ENCODE data around the gene LENG1.
A peak's percentile ranks its signal among the peaks of the same experiment; 100 is the strongest.

Gene LENG1

GRCh38 chr19:54191811-54192453 lies 32.4 kb upstream of the LENG1 start:
- H3K14ac ChIP-seq (ENCODE audit: low read length) = peak overlapping the region; percentile 83
- H2BK5ac ChIP-seq (ENCODE audit: low read depth, low read length, poor library complexity) = peak overlapping the region; percentile 67
- H3K36me3 ChIP-seq (ENCODE audit: control insufficient read depth in 1 of 2, insufficient read depth in 2 of 2, low read length in 2 of 2) = peaks cover 14 to 16% of the 10 kb centered on the region in 2 experiments
- peak overlapping the region; percentile 69 for H4K8ac ChIP-seq (ENCODE audit: low read depth, low read length)
- H4K12ac ChIP-seq (ENCODE audit: low read depth, low read length) = peak overlapping the region; percentile 19
- DNase-seq = no peak
- peak overlapping the region; percentile 59 for H3K18ac ChIP-seq (ENCODE audit: low read length)
- H2AK5ac ChIP-seq (ENCODE audit: low read length) = no peak overlapping the region
- peak overlapping the region; percentile 99 for H3K27ac ChIP-seq (ENCODE audit: low read depth, low read length)
- H3K4me2 ChIP-seq (ENCODE audit: low read length) = peak overlapping the region; percentile 67
- peaks cover 10% of the 10 kb centered on the region in 2 experiments for H3K4me1 ChIP-seq (ENCODE audit: control insufficient read depth in 1 of 2, insufficient read depth in 2 of 2, low read length in 2 of 2)
- WGBS (ENCODE audit: extremely low coverage, insufficient coverage, insufficient read length) = no CpG with 5 or more reads among the region's 19 CpGs
- H3K4ac ChIP-seq (ENCODE audit: low read depth, low read length) = peak overlapping the region; percentile 57
- no peak overlapping the region for H2BK12ac ChIP-seq (ENCODE audit: low read length)
- H3K9ac ChIP-seq (ENCODE audit: low read length) = peak overlapping the region; percentile 91
- H3K4me3 ChIP-seq (ENCODE audit: low read depth, low read length) = peak overlapping the region; percentile 95
- H2AFZ ChIP-seq (ENCODE audit: insufficient read depth, low read length, poor library complexity) = no peak overlapping the region
- no peak overlapping the region for H3K23ac ChIP-seq (ENCODE audit: low read length)
- H3K79me2 ChIP-seq (ENCODE audit: control insufficient read depth, insufficient read depth, low read length, poor library complexity) = peaks cover 26% of the 10 kb centered on the region
- no peak overlapping the region for H2BK120ac ChIP-seq (ENCODE audit: insufficient read depth, low read length, poor library complexity)
- H4K91ac ChIP-seq (ENCODE audit: low read depth, low read length) = peak overlapping the region; percentile 54
- H3K79me1 ChIP-seq (ENCODE audit: low read length) = peaks cover 27% of the 10 kb centered on the region
- H3K9me3 ChIP-seq (ENCODE audit: insufficient read depth, low read depth, low read length) = no peaks in the 10 kb centered on the region
- H3K27me3 ChIP-seq (ENCODE audit: insufficient read depth, low read length) = no peaks in the 10 kb centered on the region

DNA sequence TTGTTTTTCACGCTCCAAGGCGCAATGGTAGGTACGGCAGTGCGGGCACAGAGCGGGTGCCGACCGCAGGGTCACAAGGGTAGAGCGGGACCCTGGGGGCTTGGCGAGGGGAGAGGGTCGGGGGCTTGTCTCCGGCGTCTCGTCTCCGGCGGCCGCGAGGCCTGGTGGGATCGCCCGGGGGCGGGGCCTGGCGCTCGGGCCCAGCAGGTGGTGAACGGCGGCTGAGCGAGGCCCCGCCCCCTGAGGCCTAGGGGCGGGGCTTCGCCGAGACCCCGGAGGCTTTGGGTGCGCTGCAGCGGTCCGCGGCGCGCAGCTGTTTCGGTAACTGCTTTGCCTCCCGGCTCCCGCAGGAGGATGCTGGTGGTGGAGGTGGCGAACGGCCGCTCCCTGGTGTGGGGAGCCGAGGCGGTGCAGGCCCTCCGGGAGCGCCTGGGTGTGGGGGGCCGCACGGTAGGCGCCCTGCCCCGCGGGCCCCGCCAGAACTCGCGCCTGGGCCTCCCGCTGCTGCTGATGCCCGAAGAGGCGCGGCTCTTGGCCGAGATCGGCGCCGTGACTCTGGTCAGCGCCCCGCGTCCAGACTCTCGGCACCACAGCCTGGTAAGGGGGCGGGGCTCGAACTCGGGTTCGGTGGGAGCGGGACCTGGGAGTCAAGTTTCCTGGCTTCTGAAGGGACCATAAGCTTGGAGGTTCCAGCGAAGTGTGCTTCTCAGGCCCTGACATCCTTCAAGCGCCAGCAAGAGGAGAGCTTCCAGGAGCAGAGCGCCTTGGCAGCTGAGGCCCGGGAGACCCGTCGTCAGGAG lies 31.7 kb upstream of the LENG1 start, which contains the start of gene TSEN34:
TSEN34 (plus strand) TSS at position 298 of the 800 bp plus-strand sequence; CDS start at position 355, 57 bp downstream.
- Histone ChIP-seq H3K4me2 (ENCODE audit: low read length) (peak within 1 kb of the TSS; percentile 67), H2AK5ac (ENCODE audit: low read length) (peak within 1 kb of the TSS; percentile 40), H3K27ac (ENCODE audit: low read depth, low read length) (peak within 1 kb of the TSS; percentile 99), H2BK12ac (ENCODE audit: low read length) (peak within 1 kb of the TSS; percentile 66), H3K23ac (ENCODE audit: low read length) (no peak within 1 kb of the TSS), H3K4me3 (ENCODE audit: low read depth, low read length) (peak within 1 kb of the TSS; percentile 95), H3K4me1 (ENCODE audit: control insufficient read depth in 1 of 2, insufficient read depth in 2 of 2, low read length in 2 of 2) (peaks cover 10% of the 10 kb centered on the region in 2 experiments), H3K9ac (ENCODE audit: low read length) (peak within 1 kb of the TSS; percentile 91), H3K36me3 (ENCODE audit: control insufficient read depth in 1 of 2, insufficient read depth in 2 of 2, low read length in 2 of 2) (peaks cover 21 to 23% of the 10 kb centered on the region in 2 experiments), H4K12ac (ENCODE audit: low read depth, low read length) (peak within 1 kb of the TSS; percentile 87), H2AFZ (ENCODE audit: insufficient read depth, low read length, poor library complexity) (peak within 1 kb of the TSS; percentile 95), H4K91ac (ENCODE audit: low read depth, low read length) (peak within 1 kb of the TSS; percentile 95), H3K79me2 (ENCODE audit: control insufficient read depth, insufficient read depth, low read length, poor library complexity) (peaks cover 26% of the 10 kb centered on the region), H3K79me1 (ENCODE audit: low read length) (peaks cover 27% of the 10 kb centered on the region), H3K18ac (ENCODE audit: low read length) (peak within 1 kb of the TSS; percentile 98), H2BK5ac (ENCODE audit: low read depth, low read length, poor library complexity) (peak within 1 kb of the TSS; percentile 97), H4K8ac (ENCODE audit: low read depth, low read length) (peak within 1 kb of the TSS; percentile 95), H3K9me3 (ENCODE audit: insufficient read depth, low read depth, low read length) (no peaks in the 10 kb centered on the region), H3K4ac (ENCODE audit: low read depth, low read length) (peak within 1 kb of the TSS; percentile 85), H3K14ac (ENCODE audit: low read length) (peak within 1 kb of the TSS; percentile 99), H3K27me3 (ENCODE audit: insufficient read depth, low read length) (no peaks in the 10 kb centered on the region), H2BK120ac (ENCODE audit: insufficient read depth, low read length, poor library complexity) (peak within 1 kb of the TSS; percentile 95)
- peak; percentile 83 to 89 for DNase-seq
- no CpG with 5 or more reads among the region's 77 CpGs for WGBS (ENCODE audit: extremely low coverage, insufficient coverage, insufficient read length)

DNA sequence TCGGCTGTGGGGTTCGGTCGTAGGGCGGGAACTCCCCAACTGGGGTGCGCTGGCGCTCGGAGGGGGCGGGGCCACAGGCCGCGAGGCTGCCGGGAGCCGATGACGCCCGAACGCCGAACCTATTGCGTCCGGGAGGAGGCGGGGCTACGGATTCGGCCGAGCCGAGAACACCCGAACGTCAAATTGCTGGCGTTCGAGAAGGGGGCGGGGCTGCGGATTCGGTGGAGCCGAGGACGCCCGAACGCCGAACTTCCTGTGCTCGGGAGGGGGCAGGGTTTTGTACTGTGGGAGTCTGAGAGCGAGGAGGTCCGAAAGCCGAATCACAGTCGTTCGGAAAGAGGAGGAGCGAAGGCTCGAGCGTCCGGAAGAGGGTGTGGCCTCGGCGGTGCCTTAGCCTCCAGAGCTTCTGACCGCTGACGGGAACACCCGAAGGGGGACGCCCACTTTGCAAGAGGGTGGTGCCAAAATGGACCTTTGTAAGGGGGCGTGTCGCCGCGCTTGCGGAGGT lies 31.0 kb upstream of the LENG1 start:
- H2AK5ac ChIP-seq (ENCODE audit: low read length) = no peak overlapping the region
- peak overlapping the region; percentile 95 for H3K4me3 ChIP-seq (ENCODE audit: low read depth, low read length)
- H3K4me1 ChIP-seq (ENCODE audit: control insufficient read depth in 1 of 2, insufficient read depth in 2 of 2, low read length in 2 of 2) = peaks cover 10% of the 10 kb centered on the region in 2 experiments
- peak overlapping the region; percentile 88 for H3K9ac ChIP-seq (ENCODE audit: low read length)
- WGBS (ENCODE audit: extremely low coverage, insufficient coverage, insufficient read length) = no CpG with 5 or more reads among the region's 56 CpGs
- peak overlapping the region; percentile 95 for H4K91ac ChIP-seq (ENCODE audit: low read depth, low read length)
- peaks cover 26% of the 10 kb centered on the region for H3K79me2 ChIP-seq (ENCODE audit: control insufficient read depth, insufficient read depth, low read length, poor library complexity)
- peak overlapping the region; percentile 98 for H3K18ac ChIP-seq (ENCODE audit: low read length)
- no peaks in the 10 kb centered on the region for H3K27me3 ChIP-seq (ENCODE audit: insufficient read depth, low read length)
- H2AFZ ChIP-seq (ENCODE audit: insufficient read depth, low read length, poor library complexity) = peak overlapping the region; percentile 95
- peak overlapping the region; percentile 66 for H2BK12ac ChIP-seq (ENCODE audit: low read length)
- H2BK120ac ChIP-seq (ENCODE audit: insufficient read depth, low read length, poor library complexity) = peak overlapping the region; percentile 95
- peak overlapping the region; percentile 85 for H3K4ac ChIP-seq (ENCODE audit: low read depth, low read length)
- DNase-seq = peak; percentile 99
- H3K9me3 ChIP-seq (ENCODE audit: insufficient read depth, low read depth, low read length) = no peaks in the 10 kb centered on the region
- no peak overlapping the region for H3K23ac ChIP-seq (ENCODE audit: low read length)
- H3K27ac ChIP-seq (ENCODE audit: low read depth, low read length) = peak overlapping the region; percentile 99
- H3K36me3 ChIP-seq (ENCODE audit: control insufficient read depth in 1 of 2, insufficient read depth in 2 of 2, low read length in 2 of 2) = peaks cover 23 to 25% of the 10 kb centered on the region in 2 experiments
- peak overlapping the region; percentile 67 for H3K4me2 ChIP-seq (ENCODE audit: low read length)
- H3K14ac ChIP-seq (ENCODE audit: low read length) = peak overlapping the region; percentile 99
- H4K12ac ChIP-seq (ENCODE audit: low read depth, low read length) = peak overlapping the region; percentile 87
- H2BK5ac ChIP-seq (ENCODE audit: low read depth, low read length, poor library complexity) = peak overlapping the region; percentile 97
- H4K8ac ChIP-seq (ENCODE audit: low read depth, low read length) = peak overlapping the region; percentile 95
- H3K79me1 ChIP-seq (ENCODE audit: low read length) = peaks cover 27% of the 10 kb centered on the region

DNA sequence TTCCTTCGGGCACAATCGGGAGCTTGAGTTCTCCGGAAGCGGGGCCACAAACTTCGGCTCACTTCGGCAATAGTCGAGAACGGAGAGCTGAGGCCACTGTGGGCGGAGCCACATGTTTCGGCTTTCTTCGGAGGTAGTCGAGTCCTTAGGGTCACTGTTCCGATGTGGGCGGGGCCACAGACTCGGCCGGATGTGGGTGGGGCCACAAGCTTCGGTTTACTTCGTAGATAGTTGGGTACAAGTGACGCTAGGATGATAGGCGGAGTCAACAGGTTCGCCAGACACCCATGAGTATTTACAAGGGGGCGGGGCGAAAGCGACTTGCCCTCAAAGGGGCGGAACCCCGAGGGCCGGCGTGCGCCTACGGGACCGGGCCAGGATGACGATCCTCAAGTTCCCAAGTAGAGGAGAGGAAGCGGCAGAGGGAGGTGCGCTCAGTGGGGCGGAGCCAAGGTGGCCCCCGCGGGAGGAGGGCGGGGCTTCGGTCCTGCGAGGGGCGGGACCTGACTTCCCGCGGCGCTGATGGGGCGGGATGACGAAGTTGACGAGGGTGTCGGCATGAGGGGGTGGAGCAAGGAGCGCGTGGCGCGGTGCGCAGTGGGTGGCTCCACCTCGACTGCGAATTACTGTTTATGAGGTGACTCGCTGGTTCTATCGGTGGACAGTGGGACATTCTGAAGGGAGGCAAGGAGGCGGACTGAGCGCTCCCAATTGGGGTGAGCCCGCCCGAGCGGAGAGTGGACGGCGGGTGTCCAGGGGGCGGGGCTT lies 30.4 kb upstream of the LENG1 start:
- peak overlapping the region; percentile 95 for H4K8ac ChIP-seq (ENCODE audit: low read depth, low read length)

More for the DNA sequence above, 30.4 kb upstream of the LENG1 start:
- no peak overlapping the region for H3K23ac ChIP-seq (ENCODE audit: low read length)
- peak overlapping the region; percentile 99 for H3K27ac ChIP-seq (ENCODE audit: low read depth, low read length)
- H4K91ac ChIP-seq (ENCODE audit: low read depth, low read length) = peak overlapping the region; percentile 95
- H2BK12ac ChIP-seq (ENCODE audit: low read length) = peak overlapping the region; percentile 66
- peaks cover 10% of the 10 kb centered on the region in 2 experiments for H3K4me1 ChIP-seq (ENCODE audit: control insufficient read depth in 1 of 2, insufficient read depth in 2 of 2, low read length in 2 of 2)
- H3K79me2 ChIP-seq (ENCODE audit: control insufficient read depth, insufficient read depth, low read length, poor library complexity) = peaks cover 26% of the 10 kb centered on the region
- peak overlapping the region; percentile 95 for H2BK120ac ChIP-seq (ENCODE audit: insufficient read depth, low read length, poor library complexity)
- H3K79me1 ChIP-seq (ENCODE audit: low read length) = peaks cover 27% of the 10 kb centered on the region
- peak overlapping the region; percentile 87 for H4K12ac ChIP-seq (ENCODE audit: low read depth, low read length)
- peak overlapping the region; percentile 95 for H2AFZ ChIP-seq (ENCODE audit: insufficient read depth, low read length, poor library complexity)
- peaks cover 25 to 26% of the 10 kb centered on the region in 2 experiments for H3K36me3 ChIP-seq (ENCODE audit: control insufficient read depth in 1 of 2, insufficient read depth in 2 of 2, low read length in 2 of 2)
- peak overlapping the region; percentile 83 for H3K9ac ChIP-seq (ENCODE audit: low read length)
- H3K4ac ChIP-seq (ENCODE audit: low read depth, low read length) = peak overlapping the region; percentile 85
- DNase-seq = peak; percentile 100
- H2AK5ac ChIP-seq (ENCODE audit: low read length) = no peak overlapping the region
- peak overlapping the region; percentile 97 for H2BK5ac ChIP-seq (ENCODE audit: low read depth, low read length, poor library complexity)
- H3K4me3 ChIP-seq (ENCODE audit: low read depth, low read length) = peak overlapping the region; percentile 95
- H3K27me3 ChIP-seq (ENCODE audit: insufficient read depth, low read length) = no peaks in the 10 kb centered on the region
- peak overlapping the region; percentile 53 for H3K4me2 ChIP-seq (ENCODE audit: low read length)
- no peaks in the 10 kb centered on the region for H3K9me3 ChIP-seq (ENCODE audit: insufficient read depth, low read depth, low read length)
- no CpG with 5 or more reads among the region's 65 CpGs for WGBS (ENCODE audit: extremely low coverage, insufficient coverage, insufficient read length)
- H3K18ac ChIP-seq (ENCODE audit: low read length) = peak overlapping the region; percentile 98
- peak overlapping the region; percentile 99 for H3K14ac ChIP-seq (ENCODE audit: low read length)
